Measurements from ENCODE around the gene TREX2. TPM values are rescaled to one million over a fixed set of nuclear protein-coding genes. Genes with fewer than 3 reads are reported as not detected.

The TREX2 gene
- total RNA-seq, 4 donors from 2014 or later = 0.42 to 1.6 (median 0.87) TPM

DNA sequence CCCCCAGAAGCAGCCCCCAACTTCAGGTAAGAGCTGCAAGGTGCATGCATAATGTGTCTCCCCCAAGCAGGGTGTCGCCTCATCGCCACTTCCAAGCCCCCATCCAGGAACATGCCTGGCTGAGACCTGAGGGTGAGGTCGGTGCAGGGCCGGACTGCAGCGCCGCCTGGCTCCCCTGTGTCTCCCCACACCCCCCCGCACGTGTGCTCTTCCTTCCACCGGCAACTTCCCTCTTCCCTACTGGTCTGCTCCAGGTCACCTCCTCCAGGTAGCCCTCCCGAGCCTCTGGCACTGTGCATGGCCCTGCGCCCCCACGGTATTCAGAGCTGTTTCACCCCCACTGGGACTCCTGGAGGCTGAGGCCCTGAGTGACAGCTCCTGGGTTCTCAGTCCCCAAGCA is 46.7 kb upstream of the TREX2 start:
- no peak overlapping the region for H3K27ac ChIP-seq
- H3K4me1 ChIP-seq = peaks cover 0 to 34% (median 5%) of the 10 kb centered on the region in 3 donors
- H3K4me3 ChIP-seq = no peak overlapping the region
- 79% methylated on average over 5 of the region's 12 CpGs; no CpG with 5 or more reads in 1 of the 2 donors for WGBS, 2 donors (ENCODE audit: low coverage in 1 of 2)
- no peaks in the 10 kb centered on the region for H3K9me3 ChIP-seq
- TF ChIP-seq POLR2AphosphoS5 (IDR thresholded peaks at IDR 0.05) (no peak), POLR2A (IDR thresholded peaks at IDR 0.05) (no peak), EP300 (IDR thresholded peaks at IDR 0.05) (no peak)
- TF ChIP-seq, protein P1, sequence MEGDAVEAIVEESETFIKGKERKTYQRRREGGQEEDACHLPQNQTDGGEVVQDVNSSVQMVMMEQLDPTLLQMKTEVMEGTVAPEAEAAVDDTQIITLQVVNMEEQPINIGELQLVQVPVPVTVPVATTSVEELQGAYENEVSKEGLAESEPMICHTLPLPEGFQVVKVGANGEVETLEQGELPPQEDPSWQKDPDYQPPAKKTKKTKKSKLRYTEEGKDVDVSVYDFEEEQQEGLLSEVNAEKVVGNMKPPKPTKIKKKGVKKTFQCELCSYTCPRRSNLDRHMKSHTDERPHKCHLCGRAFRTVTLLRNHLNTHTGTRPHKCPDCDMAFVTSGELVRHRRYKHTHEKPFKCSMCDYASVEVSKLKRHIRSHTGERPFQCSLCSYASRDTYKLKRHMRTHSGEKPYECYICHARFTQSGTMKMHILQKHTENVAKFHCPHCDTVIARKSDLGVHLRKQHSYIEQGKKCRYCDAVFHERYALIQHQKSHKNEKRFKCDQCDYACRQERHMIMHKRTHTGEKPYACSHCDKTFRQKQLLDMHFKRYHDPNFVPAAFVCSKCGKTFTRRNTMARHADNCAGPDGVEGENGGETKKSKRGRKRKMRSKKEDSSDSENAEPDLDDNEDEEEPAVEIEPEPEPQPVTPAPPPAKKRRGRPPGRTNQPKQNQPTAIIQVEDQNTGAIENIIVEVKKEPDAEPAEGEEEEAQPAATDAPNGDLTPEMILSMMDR (IDR thresholded peaks at IDR 0.05) = no peak
- no peaks in the 10 kb centered on the region for H3K36me3 ChIP-seq
- ATAC-seq = no peak
- peaks cover 9% of the 10 kb centered on the region for H3K27me3 ChIP-seq

DNA sequence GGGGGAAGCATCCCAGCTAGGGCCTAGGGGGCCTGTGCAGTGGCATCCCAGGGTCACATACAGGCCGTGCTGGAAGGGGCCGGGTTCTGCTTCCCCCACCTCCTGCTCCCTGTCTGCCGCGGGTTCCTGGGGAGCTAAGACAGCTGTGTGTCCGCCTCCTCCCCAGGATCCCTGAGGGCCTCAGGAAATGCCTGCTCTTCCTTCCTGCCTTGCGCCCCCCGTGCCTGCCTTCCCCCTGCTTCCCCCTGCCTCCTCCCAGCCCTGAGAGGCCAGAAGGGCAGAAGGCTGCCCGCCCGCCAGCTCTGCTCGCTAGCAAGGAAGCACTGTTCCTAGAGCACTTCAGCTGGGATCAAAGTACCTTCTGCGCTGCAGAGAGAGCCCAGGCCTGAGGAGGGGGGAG is 46.1 kb upstream of the TREX2 start:
- no peak for ATAC-seq
- TF ChIP-seq POLR2A (IDR thresholded peaks at IDR 0.05) (no peak), POLR2AphosphoS5 (IDR thresholded peaks at IDR 0.05) (no peak), EP300 (IDR thresholded peaks at IDR 0.05) (no peak)
- TF ChIP-seq, protein P1 (IDR thresholded peaks at IDR 0.05) = no peak
- 67% methylated on average over 1 of the region's 11 CpGs; no CpG with 5 or more reads in 1 of the 2 donors for WGBS, 2 donors (ENCODE audit: low coverage in 1 of 2)
- Histone ChIP-seq H3K36me3 (no peaks in the 10 kb centered on the region), H3K9me3 (no peaks in the 10 kb centered on the region), H3K4me1 (peaks cover 0 to 34% (median 5%) of the 10 kb centered on the region in 3 donors), H3K4me3 (no peak overlapping the region), H3K27ac (no peak overlapping the region), H3K27me3 (peaks cover 9% of the 10 kb centered on the region)

DNA sequence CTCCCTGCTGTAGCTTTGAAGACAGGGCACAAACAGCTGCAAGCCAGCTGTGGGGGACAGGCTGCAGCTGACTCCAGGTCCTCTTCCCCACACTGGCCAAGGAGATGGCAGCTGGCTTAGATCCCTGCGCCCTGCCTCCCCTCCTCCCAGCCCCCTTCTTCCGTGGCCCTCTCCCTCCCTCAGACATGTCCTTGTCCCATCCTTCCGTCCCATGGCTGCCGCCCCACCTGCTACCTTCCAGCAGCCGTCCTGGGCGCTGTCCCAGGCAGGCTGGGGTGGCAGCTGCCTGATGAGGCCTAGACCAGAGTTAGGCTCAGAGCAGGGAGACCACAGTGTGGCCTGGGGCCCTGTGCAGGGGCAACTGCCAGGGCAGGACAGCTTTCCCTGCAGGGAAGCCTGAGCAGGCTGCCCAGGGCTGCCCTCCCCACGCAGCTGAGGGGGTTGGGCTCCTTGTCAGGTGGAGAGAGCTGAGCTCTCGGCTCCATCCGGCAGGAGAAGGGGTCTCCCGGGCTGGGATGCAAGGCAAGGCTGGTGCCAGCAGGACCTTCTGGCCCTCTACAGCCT is 45.6 kb upstream of the TREX2 start:
- H3K4me3 ChIP-seq = no peak overlapping the region
- TF ChIP-seq EP300 (IDR thresholded peaks at IDR 0.05) = no peak
- TF ChIP-seq, protein P1 (IDR thresholded peaks at IDR 0.05) = no peak
- H3K27ac ChIP-seq = no peak overlapping the region
- peaks cover 0 to 34% (median 5%) of the 10 kb centered on the region in 3 donors for H3K4me1 ChIP-seq
- ATAC-seq = no peak
- peaks cover 9% of the 10 kb centered on the region for H3K27me3 ChIP-seq
- no peaks in the 10 kb centered on the region for H3K36me3 ChIP-seq
- 76% methylated on average over 3 of the region's 10 CpGs; no CpG with 5 or more reads in 1 of the 2 donors for WGBS, 2 donors (ENCODE audit: low coverage in 1 of 2)
- H3K9me3 ChIP-seq = no peaks in the 10 kb centered on the region

DNA sequence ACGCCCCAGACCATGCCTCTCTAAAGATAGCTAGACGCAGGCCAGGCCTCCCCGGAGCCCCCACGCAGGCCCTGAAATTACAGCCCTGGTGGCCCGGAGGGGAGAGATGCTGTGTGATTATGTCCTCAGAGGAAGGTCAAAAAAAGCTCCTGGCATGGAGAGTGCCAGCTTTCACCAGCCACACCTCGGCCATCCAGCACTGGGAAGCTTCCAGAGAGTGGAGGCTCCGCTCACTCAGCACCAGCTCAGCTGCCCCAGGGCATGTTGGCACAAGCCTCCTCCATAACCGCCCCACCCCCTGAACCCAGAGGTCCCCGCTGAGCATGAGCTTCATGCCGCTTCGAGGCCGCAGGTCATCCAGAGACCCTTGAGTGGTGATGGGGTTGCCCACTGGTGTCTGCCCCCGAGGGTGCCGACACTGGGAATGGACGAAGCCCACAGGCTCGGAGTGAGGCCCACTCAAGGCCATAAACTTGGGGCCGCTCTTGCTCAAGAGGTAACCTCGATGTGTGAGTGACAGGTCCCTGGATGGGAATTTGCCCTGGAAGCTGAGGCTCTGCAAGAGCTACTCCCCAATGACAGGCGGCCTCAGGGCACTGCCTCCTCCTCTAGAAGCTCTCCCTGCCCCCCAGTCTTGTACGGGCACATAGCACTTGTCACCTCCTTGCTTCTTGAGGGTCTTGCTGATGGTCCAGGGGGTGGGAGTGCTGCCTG is 44.5 kb upstream of the TREX2 start:
- no peak overlapping the region for H3K27ac ChIP-seq
- no peak for ATAC-seq
- no peaks in the 10 kb centered on the region for H3K9me3 ChIP-seq
- TF ChIP-seq POLR2A (IDR thresholded peaks at IDR 0.05) = no peak
- peaks cover 4% of the 10 kb centered on the region for H3K27me3 ChIP-seq
- WGBS, 2 donors (ENCODE audit: low coverage in 1 of 2) = no CpG with 5 or more reads among the region's 20 CpGs
- no peak overlapping the region for H3K4me3 ChIP-seq
- no peaks in the 10 kb centered on the region for H3K36me3 ChIP-seq
- H3K4me1 ChIP-seq = peaks cover 0 to 28% (median 5%) of the 10 kb centered on the region in 3 donors

DNA sequence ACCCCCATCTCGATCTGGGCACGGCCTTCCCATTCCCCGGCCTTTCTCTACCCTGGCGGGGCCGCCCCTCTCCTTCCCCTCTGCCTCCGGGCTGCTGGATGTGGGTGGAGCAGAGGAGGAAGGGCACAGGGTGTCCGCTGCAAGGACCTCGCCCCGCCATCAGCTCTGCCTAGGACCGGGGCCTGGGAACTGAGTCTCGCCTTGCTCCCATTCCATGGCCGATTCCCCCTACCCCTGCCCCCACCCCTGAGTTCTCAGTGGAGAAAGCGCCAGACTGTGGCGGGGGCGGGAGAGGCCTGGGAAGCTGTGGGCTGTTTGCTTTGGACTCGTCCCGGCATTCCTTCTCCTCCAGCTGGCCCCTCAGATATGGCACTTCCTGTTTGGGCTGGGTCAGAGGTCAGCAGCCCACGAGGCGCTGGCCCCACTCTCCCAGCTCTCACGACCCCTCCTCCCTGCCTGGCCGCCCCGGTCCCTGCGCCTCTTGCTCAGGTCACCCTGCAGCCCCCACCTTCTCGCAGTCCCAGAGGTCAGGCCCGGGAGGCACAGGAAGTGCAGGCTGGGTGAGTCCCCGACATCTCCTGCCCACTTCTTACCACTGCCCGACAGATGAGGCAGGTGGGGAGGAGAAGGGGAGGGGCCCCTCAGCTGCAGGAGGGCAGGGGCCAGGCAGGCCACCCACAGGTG is 42.5 kb upstream of the TREX2 start:
- peaks cover 0 to 13% (median 5%) of the 10 kb centered on the region in 3 donors for H3K4me1 ChIP-seq
- peak; percentile 15 for ATAC-seq

More for the DNA sequence above, 42.5 kb upstream of the TREX2 start:
- WGBS, 2 donors (ENCODE audit: low coverage in 1 of 2) = 80% methylated on average over 1 of the region's 27 CpGs; no CpG with 5 or more reads in 1 of the 2 donors
- Histone ChIP-seq H3K36me3 (no peaks in the 10 kb centered on the region), H3K27me3 (no peaks in the 10 kb centered on the region), H3K4me3 (no peak overlapping the region), H3K27ac (peak overlapping the region in 3 of 4 donors; percentile 42 to 57 (median 43)), H3K9me3 (no peaks in the 10 kb centered on the region)
- TF ChIP-seq POLR2A (IDR thresholded peaks at IDR 0.05) (no peak), EP300 (IDR thresholded peaks at IDR 0.05) (no peak), POLR2AphosphoS5 (IDR thresholded peaks at IDR 0.05) (no peak)
- TF ChIP-seq, protein P1 (IDR thresholded peaks at IDR 0.05) = no peak

All from gastroesophageal sphincter (tissue), 4 donors.